ENCODE data around the gene CHD9NB. TPM values are rescaled to one million over a fixed set of nuclear protein-coding genes. Genes with fewer than 3 reads are reported as not detected.
A peak's percentile ranks its signal among the peaks of the same experiment; 100 is the strongest.
"Not testable (repeated sequence)": the region's sequence is repeated elsewhere in the genome, so short reads cannot be mapped to it uniquely, and the experiment has no call there.

Gene CHD9NB
- total RNA-seq, 2 experiments from 2014 or later: 0.15 to 0.27 TPM

- Mint-ChIP-seq H3K27me3 (no peaks in the 10 kb centered on the region), H3K9me3 (no peaks in the 10 kb centered on the region), H3K4me1 (peaks cover 46% of the 10 kb centered on the region), H3K4me3 (no peak overlapping the region), H3K36me3 (ENCODE audit: low read depth) (no peaks in the 10 kb centered on the region), H3K27ac (peak overlapping the region; percentile 72)
- ChIA-PET CTCF (no interaction called here), POLR2A (no interaction called here)
- DNase-seq: peak; percentile 12
Observed at GRCh38 chr16:53061701-53062159, 9.0 kb upstream of the CHD9NB start.

- Mint-ChIP-seq H3K36me3 (ENCODE audit: low read depth) (no peaks in the 10 kb centered on the region), H3K4me3 (no peak overlapping the region), H3K4me1 (peaks cover 47% of the 10 kb centered on the region), H3K27ac (peak overlapping the region; percentile 61), H3K9me3 (no peaks in the 10 kb centered on the region), H3K27me3 (no peaks in the 10 kb centered on the region)
- ChIA-PET CTCF (no interaction called here), POLR2A (no interaction called here)
- DNase-seq: no peak
Observed at GRCh38 chr16:53061256-53061655, 8.6 kb upstream of the CHD9NB start.

- H3K4me1 Mint-ChIP-seq: peaks cover 45% of the 10 kb centered on the region
- CTCF ChIA-PET: interaction anchor here (0.5 to 1.4 kb wide), 2 partner anchors 45 to 214 kb away, joined by 3 read pairs; no protein-coding TSS in a partner anchor
Observed at GRCh38 chr16:53059672-53060071, 7.0 kb upstream of the CHD9NB start.

GRCh38 chr16:53058882-53059281 lies 6.2 kb upstream of the CHD9NB start:
- Mint-ChIP-seq H3K27ac (no peak overlapping the region), H3K36me3 (ENCODE audit: low read depth) (no peaks in the 10 kb centered on the region), H3K27me3 (no peaks in the 10 kb centered on the region), H3K9me3 (no peaks in the 10 kb centered on the region), H3K4me3 (no peak overlapping the region), H3K4me1 (peaks cover 47% of the 10 kb centered on the region)
- ChIA-PET POLR2A (no interaction called here), CTCF (interaction anchor here (1.4 kb wide), 1 partner anchor 215 kb away, joined by 3 read pairs; no protein-coding TSS in a partner anchor)
- no peak for DNase-seq

More at GRCh38 chr16:53059672-53060071, 7.0 kb upstream of the CHD9NB start:
- POLR2A ChIA-PET: no interaction called here
- Mint-ChIP-seq H3K27ac (no peak overlapping the region), H3K27me3 (no peaks in the 10 kb centered on the region), H3K9me3 (no peaks in the 10 kb centered on the region), H3K36me3 (ENCODE audit: low read depth) (no peaks in the 10 kb centered on the region), H3K4me3 (no peak overlapping the region)
- no peak for DNase-seq

DNA sequence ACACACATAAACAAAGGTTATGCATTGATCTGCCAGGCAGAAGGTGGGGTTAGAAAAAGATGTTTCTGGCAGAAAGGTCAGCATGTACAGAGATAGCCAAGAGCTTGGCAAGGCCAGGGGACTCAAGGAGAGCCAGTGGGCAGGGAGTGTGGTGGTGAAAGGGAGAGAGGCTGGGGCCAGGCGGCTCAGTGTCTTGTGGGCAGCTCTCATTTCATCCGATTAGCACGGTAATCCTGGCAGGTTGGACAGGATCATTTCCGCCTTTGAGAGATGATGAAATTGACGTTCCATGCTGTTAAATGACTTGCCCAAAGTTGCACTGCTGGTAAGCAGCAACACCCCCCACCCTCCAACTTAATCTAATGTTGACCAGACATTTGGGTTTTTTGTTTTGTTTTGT lies 5.7 kb upstream of the CHD9NB start:
- ChIA-PET POLR2A (no interaction called here), CTCF (no interaction called here)
- H3K27ac Mint-ChIP-seq: no peak overlapping the region

DNA sequence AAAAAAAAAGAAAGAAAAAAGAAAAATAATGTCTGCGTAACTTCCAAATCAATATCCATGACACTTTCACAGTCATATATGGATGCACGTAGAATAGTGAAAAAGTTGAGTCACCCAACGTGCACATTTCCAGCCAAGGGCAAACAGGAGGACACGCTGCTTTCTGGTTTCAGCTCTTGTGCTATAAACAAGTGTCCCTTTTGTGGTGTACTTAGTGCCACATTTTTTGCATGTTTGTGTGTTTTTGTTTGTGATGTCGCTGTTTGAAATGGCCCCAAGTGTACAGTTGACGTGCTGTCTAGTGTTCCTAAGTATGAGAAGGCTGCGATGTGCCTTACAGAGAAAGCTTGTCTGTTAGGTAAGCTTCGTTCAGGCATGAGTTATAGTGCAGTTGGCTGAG lies 5.0 kb upstream of the CHD9NB start:
- Mint-ChIP-seq H3K4me3 (no peak overlapping the region), H3K36me3 (ENCODE audit: low read depth) (no peaks in the 10 kb centered on the region), H3K27ac (no peak overlapping the region), H3K27me3 (no peaks in the 10 kb centered on the region), H3K9me3 (no peaks in the 10 kb centered on the region), H3K4me1 (peaks cover 56% of the 10 kb centered on the region)
- ChIA-PET CTCF (interaction anchor here (1.2 kb wide), 1 partner anchor 10 kb away, joined by 3 read pairs; no protein-coding TSS in a partner anchor), POLR2A (no interaction called here)
- DNase-seq: no peak

More for the DNA sequence above, 5.7 kb upstream of the CHD9NB start:
- Mint-ChIP-seq H3K9me3 (no peaks in the 10 kb centered on the region), H3K4me1 (peaks cover 48% of the 10 kb centered on the region), H3K4me3 (no peak overlapping the region), H3K27me3 (no peaks in the 10 kb centered on the region), H3K36me3 (ENCODE audit: low read depth) (no peaks in the 10 kb centered on the region)
- DNase-seq: no peak

DNA sequence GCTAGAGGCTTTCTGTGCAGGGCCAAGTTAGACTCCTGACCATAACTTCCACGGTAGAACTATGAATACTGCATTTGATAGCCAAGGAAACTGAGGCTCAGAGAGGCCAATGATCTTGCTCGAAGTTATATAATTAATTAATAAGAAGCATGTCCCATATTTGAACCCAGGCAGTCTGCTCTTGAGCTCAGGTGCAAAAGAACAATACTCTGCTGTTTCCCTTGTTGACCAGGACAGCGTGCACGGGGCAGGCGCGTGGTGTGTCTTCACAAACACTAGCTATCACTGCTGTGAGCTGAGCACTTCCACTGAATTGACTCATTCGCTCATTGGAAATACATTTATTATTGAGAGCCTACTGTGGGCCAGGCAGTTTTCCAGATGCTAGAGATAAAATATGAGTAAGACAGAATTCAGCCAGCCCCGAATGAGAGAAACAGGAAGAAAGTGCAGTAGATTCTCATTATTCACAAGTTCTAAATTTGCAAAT lies 3.7 kb upstream of the CHD9NB start:
- Mint-ChIP-seq H3K27me3 (no peaks in the 10 kb centered on the region), H3K36me3 (ENCODE audit: low read depth) (no peaks in the 10 kb centered on the region), H3K27ac (no peak overlapping the region), H3K4me1 (peaks cover 53% of the 10 kb centered on the region), H3K4me3 (no peak overlapping the region), H3K9me3 (no peaks in the 10 kb centered on the region)
- DNase-seq: no peak
- ChIA-PET POLR2A (no interaction called here), CTCF (interaction anchor here (0.8 to 2.8 kb wide), 3 partner anchors 9 to 462 kb away, joined by 3 to 22 read pairs (median 4); no protein-coding TSS in a partner anchor)

GRCh38 chr16:53055541-53056391 lies 3.1 kb upstream of the CHD9NB start:
- H3K9me3 Mint-ChIP-seq: no peaks in the 10 kb centered on the region
- H3K27me3 Mint-ChIP-seq: no peaks in the 10 kb centered on the region
- no peaks in the 10 kb centered on the region for H3K36me3 Mint-ChIP-seq (ENCODE audit: low read depth)
- peak; percentile 13 for DNase-seq
- peak overlapping the region; percentile 89 for H3K27ac Mint-ChIP-seq
- H3K4me1 Mint-ChIP-seq: peaks cover 48% of the 10 kb centered on the region
- ChIA-PET CTCF (interaction anchor here (0.8 to 2.8 kb wide), 12 partner anchors 10 to 493 kb away, joined by 3 to 22 read pairs (median 4); no protein-coding TSS in a partner anchor), POLR2A (no interaction called here)
- H3K4me3 Mint-ChIP-seq: peak overlapping the region; percentile 77

DNA sequence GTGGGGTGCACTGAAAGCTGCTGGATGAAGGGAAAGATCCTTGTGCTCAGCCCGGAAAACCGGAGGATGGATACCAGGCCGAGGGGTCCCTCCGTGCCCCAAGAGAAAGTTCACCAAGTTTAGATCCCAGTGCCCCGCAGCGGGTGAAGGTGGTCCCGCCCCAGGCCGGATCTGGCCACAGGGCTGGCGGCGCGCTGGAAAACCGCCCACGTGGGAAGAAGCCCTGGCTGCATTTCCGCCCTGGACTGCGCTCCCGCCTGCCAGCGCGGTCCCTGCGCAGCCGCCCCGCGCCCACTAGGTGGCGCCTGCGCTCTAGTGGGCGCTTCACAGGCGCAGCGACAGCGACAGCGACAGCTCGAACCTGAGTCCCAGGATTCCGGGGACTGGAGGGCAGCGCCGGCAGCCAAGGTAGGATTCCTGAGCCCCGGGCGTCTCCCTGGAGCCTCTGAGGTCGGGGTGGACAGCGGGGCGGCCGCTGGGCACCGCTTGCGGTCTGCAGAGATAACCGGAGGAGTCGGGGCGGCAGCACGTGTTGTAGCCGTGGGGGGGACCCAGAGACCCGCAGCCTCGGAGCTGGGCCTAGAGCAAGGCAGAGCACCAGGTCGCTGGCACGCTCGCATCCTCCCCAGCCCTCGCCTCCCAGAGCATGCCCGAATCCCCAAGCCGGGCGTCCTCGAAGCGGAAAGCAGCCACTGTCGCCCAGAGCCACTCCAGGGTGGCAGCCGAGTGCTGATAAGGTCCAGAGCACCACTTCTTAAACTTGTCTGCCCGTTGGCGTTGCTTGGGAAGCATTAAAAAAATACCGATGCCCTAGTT lies 2.2 kb upstream of the CHD9NB start, which contains the start of gene CHD9:
Gene CHD9 (plus strand): TSS at position 322 of the 816 bp plus-strand sequence. CDS start 101,099 bp downstream, outside the sequence.
- Mint-ChIP-seq H3K4me1 (peaks cover 47% of the 10 kb centered on the region), H3K9me3 (no peaks in the 10 kb centered on the region)
- POLR2A ChIA-PET: interaction anchor here (0.6 kb wide), 1 partner anchor 416 kb away, joined by 6 read pairs; no protein-coding TSS in a partner anchor

DNA sequence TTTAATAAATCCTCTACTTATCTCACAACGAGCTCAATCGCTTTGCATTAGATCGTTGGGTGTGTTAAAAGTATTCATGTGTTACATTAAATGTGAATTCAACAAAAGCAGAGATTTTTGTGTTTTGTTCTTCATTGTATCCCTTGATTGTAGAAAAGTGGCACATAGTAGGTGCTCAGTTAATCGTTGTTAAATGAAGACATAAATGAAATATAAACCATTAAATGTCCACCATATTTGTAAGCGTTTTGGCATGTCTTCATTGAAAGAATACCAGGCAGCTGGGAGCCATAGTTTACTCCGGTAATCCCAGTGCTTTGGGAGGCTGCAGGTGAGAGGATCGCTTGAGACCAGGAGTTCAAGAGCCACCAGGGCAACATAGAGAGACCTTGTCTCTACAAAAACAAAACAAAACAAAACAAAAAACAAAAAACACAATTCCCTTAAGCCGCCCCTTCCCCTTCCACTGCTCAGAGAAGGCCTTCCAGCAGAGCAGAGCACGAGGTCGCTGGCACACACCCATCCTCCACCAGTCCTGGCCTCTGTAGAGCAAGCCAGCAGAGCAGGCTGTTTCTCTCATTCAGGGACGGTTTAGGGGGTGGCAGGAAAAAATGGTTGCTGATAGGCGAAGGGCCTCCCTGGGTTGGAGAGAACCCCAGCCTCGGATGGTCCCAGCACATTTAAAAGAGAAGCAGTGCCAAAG lies 1.4 kb upstream of the CHD9NB start:
- ChIA-PET POLR2A (no interaction called here), CTCF (interaction anchor here (0.7 to 2.8 kb wide), 9 partner anchors 10 to 400 kb away, joined by 3 to 22 read pairs (median 4); no protein-coding TSS in a partner anchor)
- H3K27me3 Mint-ChIP-seq: no peaks in the 10 kb centered on the region
- H3K9me3 Mint-ChIP-seq: no peaks in the 10 kb centered on the region
- peaks cover 46% of the 10 kb centered on the region for H3K4me1 Mint-ChIP-seq
- H3K36me3 Mint-ChIP-seq (ENCODE audit: low read depth): no peaks in the 10 kb centered on the region
- peak overlapping the region; percentile 86 for H3K27ac Mint-ChIP-seq
- DNase-seq: peak; percentile 13
- H3K4me3 Mint-ChIP-seq: peak overlapping the region; percentile 77

More for the DNA sequence above, 2.2 kb upstream of the CHD9NB start, which contains the start of gene CHD9:
- CTCF ChIA-PET: interaction anchor here (0.6 to 2.8 kb wide), 17 partner anchors 11 to 494 kb away, joined by 3 to 22 read pairs (median 3); no protein-coding TSS in a partner anchor
- H3K27ac Mint-ChIP-seq: peak within 1 kb of the TSS; percentile 89
- H3K36me3 Mint-ChIP-seq (ENCODE audit: low read depth): no peaks in the 10 kb centered on the region
- peak; percentile 71 for DNase-seq
- peak within 1 kb of the TSS; percentile 77 for H3K4me3 Mint-ChIP-seq
- no peaks in the 10 kb centered on the region for H3K27me3 Mint-ChIP-seq

DNA sequence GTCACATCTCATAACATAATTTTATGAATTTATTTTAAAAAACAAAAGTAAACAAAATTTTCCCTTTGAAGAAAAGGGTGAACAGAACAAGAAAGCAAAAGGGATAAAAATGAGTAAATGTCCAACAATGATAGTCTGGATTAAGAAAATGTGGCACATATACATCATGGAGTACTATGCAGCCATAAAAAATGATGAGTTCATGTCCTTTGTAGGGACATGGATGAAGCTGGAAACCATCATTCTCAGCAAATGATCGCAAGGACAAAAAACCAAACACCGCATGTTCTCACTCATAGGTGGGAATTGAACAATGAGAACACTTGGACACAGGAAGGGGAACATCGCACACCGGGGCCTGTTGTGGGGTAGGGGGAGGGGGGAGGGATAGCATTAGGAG lies 1.4 kb downstream of the CHD9NB start:
- H3K4me3 Mint-ChIP-seq; H3K27ac Mint-ChIP-seq; H3K27me3 Mint-ChIP-seq; DNase-seq; POLR2A ChIA-PET; H3K9me3 Mint-ChIP-seq; H3K36me3 Mint-ChIP-seq (ENCODE audit: low read depth): not testable (repeated sequence)
- CTCF ChIA-PET: interaction anchor here (0.7 kb wide), 1 partner anchor 203 kb away, joined by 3 read pairs; no protein-coding TSS in a partner anchor
- H3K4me1 Mint-ChIP-seq: peaks cover 29% of the 10 kb centered on the region

All from activated CD4-positive, alpha-beta T cell treated with anti-CD3 and anti-CD28 coated beads, Interleukin-2, amount 10 ng/mL, durations not matched to agents 7 days and 5 days (primary cell).